ENCODE data around the gene RNF187. TPM values are rescaled to one million over a fixed set of nuclear protein-coding genes. Genes with fewer than 3 reads are reported as not detected.

Gene RNF187
- total RNA-seq, 1 donor from 2014 or later, result 31.1 TPM

GRCh38 chr1:228510101-228510802 lies 23.1 kb downstream of the RNF187 start:
- TF ChIP-seq CTCF (conservative IDR thresholded peaks at IDR 0.05; ENCODE audit: low read depth, low read length), result no peak
- no peak overlapping the region for H3K4me3 ChIP-seq (ENCODE audit: low read depth, low read length)
- DNase-seq (ENCODE audit: low read depth), result no peak

GRCh38 chr1:228510803-228511413 lies 23.7 kb downstream of the RNF187 start:
- DNase-seq (ENCODE audit: low read depth), result no peak
- no peak for TF ChIP-seq CTCF (conservative IDR thresholded peaks at IDR 0.05; ENCODE audit: low read depth, low read length)
- no peak overlapping the region for H3K4me3 ChIP-seq (ENCODE audit: low read depth, low read length)

GRCh38 chr1:228511546-228512445 lies 24.6 kb downstream of the RNF187 start:
- DNase-seq (ENCODE audit: low read depth), result no peak
- H3K4me3 ChIP-seq (ENCODE audit: low read depth, low read length), result no peak overlapping the region
- no peak for TF ChIP-seq CTCF (conservative IDR thresholded peaks at IDR 0.05; ENCODE audit: low read depth, low read length)

GRCh38 chr1:228512781-228513198 lies 25.6 kb downstream of the RNF187 start:
- no peak for TF ChIP-seq CTCF (conservative IDR thresholded peaks at IDR 0.05; ENCODE audit: low read depth, low read length)
- H3K4me3 ChIP-seq (ENCODE audit: low read depth, low read length), result no peak overlapping the region
- DNase-seq (ENCODE audit: low read depth), result no peak

- DNase-seq (ENCODE audit: low read depth), result no peak
- no peak overlapping the region for H3K4me3 ChIP-seq (ENCODE audit: low read depth, low read length)
- no peak for TF ChIP-seq CTCF (conservative IDR thresholded peaks at IDR 0.05; ENCODE audit: low read depth, low read length)
Measured at GRCh38 chr1:228513236-228513900, 26.2 kb downstream of the RNF187 start.

- TF ChIP-seq CTCF (conservative IDR thresholded peaks at IDR 0.05; ENCODE audit: low read depth, low read length), result no peak
- H3K4me3 ChIP-seq (ENCODE audit: low read depth, low read length), result no peak overlapping the region
- DNase-seq (ENCODE audit: low read depth), result no peak
Measured at GRCh38 chr1:228514421-228514820, 27.2 kb downstream of the RNF187 start.

All from epithelial cell of proximal tubule (primary cell).